Daoy (cell line): ENCODE data around the gene LGALS12. TPM values are rescaled to one million over a fixed set of nuclear protein-coding genes. Genes with fewer than 3 reads are reported as not detected.
"Not testable (repeated sequence)": the region's sequence is repeated elsewhere in the genome, so short reads cannot be mapped to it uniquely, and the experiment has no call there.

Experiments
- DNase-seq: peaks from one replicate; pipeline ENCODE4 v3.0.0-alpha.2; 2015; ENCODE audit warnings: low read depth
- total RNA-seq: library from RNA; depleted of rRNA; stranded (reverse); fragments of >200 nt; shearing (Covaris generic); gene quantifications from 2 replicates; pipeline ENCODE4 v1.2.3, GENCODE V29; 2014

LGALS12 gene
- total RNA-seq, 1 experiment from 2014 or later: not detected

DNA sequence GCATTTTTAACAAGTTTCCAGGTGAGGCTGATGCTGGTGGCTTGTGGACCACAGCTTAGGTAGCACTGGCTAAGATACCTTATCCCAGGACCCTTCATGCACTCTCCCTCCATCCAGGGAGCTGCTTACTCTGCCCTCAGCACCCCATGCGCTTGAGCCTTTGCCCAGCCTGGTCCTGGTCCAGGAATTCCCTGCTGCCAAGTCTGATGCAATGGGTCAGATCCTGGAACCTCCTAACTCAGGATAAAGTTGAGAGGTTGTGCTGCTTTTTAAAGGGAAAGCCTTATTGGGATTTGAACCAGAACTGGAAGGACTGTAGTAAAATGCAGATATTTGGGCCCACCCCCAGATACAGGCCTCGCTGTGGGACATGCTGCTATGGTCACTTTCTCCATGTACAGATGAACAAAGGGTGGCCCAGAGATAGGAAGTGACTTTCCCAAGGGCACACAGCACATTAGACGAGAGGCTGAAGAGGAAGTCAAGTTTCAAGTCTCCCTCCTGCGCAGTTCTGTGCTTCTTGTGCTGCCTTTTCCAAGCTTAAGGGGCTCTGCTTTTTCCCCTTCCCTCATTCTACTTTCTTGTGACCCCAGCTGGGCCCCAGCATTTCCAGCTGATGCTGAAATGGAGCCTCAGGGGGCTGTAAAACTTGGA lies 824 bp upstream of the LGALS12 start:
- DNase-seq: no peak

DNA sequence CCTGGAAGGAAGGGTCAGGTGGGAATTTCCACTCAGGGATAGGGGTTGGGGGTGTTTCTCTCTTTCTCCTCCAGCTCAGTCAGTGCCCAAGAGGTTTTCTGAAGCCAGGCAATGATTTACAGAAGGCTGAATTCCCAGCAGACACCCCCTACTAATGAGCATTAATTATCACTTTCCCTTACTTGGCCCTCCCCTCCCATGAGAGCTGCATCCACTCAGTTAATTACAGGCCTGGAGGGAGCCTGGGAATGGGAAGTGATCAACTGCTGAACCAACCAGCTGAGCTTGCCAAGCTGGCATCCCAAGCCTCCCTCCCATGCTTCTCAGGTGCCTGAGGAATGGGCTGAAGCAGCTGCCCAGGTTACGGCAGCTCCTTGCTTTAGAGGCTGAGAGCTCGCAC lies 992 bp downstream of the LGALS12 start:
- no peak for DNase-seq

DNA sequence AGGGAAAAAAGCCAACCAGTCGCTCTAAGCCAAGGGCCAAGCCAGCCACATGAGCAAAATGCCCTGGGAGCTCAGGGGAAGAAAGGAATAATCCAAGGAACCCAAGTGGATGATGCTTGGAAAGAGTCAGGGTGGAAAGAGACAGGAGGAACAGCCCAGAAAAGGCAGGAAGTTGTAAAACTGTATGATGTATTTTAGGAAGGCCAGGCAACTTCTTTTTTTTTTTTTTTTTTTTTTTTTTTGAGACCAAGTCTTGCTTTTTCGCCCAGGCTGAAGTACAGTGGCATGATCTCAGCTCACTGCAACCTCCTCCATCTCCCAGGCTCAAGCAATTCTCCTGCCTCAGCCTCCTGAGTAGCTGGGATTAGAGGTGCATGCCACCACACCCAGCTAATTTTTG lies 1.6 kb downstream of the LGALS12 start:
- no peak for DNase-seq

DNA sequence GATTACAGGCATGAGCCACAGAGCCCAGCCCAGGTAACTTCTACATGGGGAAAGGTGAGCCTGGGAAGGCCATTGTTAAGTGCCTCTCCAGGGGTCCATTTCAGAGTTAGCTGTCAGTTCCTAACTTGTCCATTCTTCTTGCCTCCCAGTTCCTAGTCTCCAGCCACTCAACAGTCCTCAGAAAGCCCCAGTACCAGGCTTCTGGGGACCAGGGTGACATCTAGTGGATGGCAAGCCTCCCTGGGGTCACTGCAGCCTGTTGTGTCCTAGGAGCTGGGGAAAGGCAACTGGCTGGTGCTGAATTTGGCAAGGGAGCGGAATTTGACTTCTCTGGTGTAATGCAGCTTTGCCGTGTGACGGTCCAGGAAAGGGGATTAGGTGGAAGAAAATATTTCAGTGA lies 2.1 kb downstream of the LGALS12 start:
- DNase-seq: no peak

DNA sequence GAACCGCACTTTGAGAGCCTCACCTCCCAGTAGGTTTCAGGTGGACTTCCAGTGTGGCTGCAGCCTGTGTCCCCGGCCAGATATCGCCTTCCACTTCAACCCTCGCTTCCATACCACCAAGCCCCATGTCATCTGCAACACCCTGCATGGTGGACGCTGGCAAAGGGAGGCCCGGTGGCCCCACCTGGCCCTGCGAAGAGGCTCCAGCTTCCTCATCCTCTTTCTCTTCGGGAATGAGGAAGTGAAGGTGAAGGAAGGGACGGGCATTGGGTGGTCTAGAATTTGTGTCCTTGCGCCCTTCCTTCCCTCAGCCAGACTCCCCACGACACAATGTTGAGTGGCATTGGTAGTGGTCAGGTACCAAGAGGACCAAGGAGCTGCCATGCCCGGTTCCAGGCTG lies 2.9 kb downstream of the LGALS12 start:
- DNase-seq: no peak

DNA sequence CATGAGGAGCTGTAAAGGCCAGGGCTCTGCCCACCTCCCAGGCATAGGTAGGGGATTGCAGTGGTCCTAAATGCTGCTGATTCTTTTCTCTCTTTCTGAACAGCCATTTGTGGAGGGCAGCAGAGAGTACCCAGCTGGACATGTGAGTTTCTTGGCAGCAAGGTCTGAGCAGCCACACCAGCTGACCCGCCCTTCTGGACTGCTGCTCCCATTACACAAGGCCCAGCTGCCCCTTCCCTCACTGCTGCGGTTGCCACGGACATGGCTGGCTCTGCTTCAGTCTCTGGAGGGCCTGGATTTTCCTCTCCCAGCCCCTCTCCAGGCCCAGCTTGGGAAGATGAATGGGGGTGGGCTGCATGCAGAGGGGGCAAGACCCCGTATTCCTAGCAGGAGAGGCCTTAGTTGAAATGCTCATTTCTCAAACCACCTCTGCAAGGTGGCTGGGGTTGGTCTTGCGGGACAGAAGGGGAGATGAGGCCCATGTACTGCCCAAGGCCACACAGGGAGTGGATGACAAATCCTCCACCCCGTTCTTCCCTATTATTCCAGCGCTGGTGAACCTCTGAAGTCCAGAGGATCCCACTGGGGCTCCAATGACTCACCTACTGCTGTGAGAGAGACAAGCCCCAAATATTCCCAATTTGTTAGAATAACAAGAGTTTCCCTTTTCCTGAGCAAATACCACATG lies 4.6 kb downstream of the LGALS12 start:
- DNase-seq: peak; percentile 69

DNA sequence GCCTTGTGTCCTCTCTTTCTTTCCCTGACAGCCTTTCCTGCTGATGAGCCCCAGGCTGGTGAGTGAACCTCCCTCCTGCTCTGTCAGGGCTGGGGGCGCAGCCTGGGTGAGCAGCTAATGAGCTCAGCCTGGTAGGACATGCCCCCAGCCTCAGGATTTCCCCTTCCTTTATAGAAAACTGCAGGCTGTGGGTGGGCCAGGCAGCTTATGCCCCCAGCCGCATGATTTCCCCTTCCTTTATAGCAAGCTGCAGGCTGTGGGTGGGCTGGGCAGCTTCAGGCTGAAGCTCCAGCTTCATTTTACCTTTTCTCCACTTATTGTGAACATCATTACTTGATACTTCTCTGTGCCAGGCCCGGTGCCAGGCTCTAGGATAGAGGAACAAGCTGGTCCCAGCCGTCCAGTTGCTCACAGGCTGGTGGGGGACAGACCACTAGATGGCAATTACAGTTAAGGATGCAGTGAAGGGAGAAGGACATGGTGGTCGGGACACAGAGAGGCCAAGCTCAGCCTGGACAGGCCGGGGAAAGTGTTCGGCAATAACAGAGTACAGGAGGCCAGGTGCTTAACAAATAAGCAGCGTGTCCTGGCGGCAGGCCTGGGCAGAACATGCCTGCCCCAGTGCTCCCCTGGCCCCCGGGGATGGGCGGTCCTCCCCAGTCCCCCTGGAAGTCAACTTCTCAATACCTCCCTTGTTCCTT lies 5.3 kb downstream of the LGALS12 start:
- no peak for DNase-seq

DNA sequence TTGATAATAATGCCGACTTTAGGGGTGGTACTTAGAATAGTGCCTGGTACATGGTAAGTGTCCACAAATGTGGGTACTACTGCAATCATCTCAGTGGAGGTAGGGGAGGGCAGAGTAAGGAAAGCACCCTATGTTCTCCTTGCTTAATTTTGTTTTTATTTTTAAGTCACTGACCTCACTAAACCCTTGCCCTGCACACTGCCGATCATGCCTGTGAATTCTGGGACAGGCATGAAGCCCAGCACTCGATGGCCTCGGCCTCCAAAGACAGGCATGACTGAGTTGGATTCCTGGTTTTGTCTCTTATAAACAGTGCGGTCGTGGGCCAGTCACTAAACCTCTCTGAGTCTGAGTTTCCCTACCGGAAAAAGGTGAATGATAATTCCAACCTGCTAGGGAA lies 6.9 kb downstream of the LGALS12 start:
- no peak for DNase-seq

DNA sequence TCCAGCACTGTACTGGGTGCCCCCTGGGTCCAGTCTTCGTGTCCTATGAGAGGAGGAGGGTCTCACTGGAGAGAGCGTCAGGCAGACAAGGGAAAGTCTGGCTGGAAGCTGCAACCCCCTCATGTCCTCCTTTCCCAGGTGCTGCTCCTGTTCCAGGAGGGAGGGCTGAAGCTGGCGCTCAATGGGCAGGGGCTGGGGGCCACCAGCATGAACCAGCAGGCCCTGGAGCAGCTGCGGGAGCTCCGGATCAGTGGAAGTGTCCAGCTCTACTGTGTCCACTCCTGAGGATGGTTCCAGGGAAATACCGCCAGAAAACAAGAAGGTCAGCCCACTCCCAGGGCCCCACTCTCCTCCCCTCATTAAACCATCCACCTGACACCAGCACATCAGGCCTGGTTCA lies 10.2 kb downstream of the LGALS12 start:
- no peak for DNase-seq

DNA sequence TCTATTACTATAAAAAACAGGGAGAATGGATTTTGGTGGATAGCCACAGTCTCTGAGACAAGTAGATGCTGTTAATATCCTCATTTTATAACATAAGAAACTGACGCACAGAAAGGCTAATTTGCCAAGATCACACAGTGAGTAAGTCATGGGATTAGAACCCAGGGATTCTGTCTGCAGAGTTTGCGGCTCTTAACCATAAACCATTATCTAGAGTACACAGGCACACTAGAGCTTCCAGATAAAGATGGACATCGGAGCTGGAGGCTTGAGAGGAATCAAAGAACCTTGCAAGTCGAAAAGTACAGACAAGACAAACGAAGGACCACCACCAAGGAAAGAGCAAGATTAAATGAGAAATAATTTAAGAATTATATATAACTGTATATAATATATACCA lies 11.3 kb downstream of the LGALS12 start:
- no peak for DNase-seq

DNA sequence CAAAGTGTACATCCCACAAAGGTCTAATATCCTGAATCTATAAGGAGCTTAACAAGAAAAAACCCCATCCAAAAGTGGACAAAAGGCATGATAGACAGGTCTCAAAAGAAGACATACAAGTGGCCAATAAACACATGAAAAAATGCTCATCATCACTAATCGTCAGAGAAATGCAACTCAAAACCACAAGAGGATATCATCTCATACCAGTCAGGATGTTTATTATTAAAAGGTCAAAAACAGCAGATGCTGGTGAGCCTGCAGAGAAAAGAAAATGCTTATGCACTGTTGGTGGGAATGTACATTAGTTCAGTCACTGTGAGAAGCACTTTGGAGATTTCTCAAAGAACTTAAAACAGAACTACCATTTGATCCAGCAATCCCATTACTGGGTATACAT lies 12.7 kb downstream of the LGALS12 start:
- DNase-seq: no peak

DNA sequence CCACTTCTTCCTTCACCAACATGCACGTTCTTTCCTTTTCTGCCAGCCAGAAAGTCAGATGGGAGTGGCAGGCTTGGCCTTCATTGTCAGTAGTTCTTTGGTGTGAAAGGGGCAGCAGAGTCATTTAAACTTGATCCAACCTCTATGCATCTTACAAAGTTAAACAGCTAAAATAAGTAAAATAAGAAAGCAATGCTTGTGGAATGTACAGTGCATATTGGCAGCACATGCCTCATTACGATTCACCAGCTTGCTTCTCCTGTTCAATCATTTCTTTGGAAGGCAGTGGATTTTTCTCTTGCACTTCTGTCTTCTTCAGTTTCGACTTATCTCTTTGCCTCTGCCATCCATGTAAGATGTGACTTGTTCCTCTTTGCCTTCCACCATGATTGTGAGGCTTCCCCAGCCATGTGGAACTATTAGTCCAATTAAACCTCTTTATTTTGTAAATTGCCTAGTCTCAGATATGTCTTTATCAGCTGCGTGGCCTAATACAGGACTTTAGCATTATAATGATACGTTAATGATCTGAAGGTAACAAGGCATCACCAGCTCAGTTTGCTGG lies 14.8 kb downstream of the LGALS12 start:
- DNase-seq: no peak

DNA sequence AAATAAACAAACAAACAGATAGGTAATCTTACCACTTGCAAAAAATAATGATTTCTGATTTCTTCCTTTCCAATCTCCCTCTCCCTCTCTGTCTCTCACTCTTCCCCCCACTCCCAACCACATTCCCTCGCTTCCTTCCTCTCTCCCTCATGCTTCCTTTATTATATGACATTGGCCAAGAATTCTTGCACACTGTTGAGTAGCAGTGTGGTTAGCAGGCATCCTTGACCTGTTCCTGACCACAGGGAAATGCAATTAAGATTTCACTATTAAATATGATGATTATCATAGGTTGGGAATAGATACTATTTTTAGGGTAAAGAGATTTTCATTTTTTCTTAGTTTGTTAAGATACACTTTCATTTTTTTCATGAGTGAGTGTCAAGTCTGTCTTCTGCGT lies 16.0 kb downstream of the LGALS12 start:
- no peak for DNase-seq

DNA sequence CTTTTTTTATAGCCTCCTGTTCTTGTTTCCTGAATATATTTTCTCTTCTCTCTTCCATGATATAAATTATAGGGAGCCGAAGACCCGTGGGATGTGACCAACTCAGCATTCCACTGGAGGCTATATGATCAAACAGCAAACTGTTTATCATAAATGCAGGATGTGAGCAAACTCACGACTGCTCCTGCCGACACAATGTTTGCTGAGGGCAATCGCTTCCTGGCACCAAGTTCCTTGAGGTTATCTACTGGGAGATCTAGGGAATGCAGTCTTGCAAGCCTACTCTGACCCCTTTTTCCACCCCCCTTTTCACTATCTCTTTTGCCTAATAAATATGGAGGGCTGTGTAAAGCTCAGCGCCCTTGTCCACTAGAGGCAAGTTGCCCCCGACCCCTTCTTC lies 17.3 kb downstream of the LGALS12 start:
- DNase-seq: no peak

DNA sequence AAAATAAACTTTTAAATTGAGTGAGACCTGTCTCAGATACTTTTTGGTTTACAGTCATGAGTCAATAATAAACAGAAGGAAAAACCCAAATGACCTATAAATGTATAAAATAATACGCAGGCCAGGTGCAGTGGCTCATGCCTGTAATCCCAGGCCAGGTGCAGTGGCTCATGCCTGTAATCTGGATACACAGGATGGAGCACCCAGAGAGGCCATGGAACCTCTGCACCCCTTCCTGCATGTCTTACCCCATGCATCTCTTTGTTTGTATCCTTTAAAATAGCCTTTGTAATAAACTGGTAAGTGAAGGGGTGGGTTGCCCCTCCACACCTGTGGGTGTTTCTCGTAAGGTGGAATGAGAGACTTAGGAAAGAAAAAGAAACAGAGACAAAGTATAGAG lies 21.8 kb downstream of the LGALS12 start:
- no peak for DNase-seq

DNA sequence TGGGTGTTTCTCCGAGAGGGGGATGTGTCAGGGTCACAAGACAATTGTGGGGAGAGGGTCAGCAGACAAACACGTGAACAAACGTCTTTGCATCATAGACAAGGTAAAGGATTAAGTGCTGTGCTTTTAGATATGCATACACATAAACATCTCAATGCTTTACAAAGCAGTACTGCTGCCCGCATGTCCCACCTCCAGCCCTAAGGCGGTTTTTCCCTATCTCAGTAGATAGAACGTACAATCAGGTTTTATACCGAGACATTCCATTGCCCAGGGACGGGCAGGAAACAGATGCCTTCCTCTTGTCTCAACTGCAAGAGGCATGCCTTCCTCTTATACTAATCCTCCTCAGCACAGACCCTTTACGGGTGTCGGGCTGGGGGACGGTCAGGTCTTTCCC lies 22.3 kb downstream of the LGALS12 start:
- not testable (repeated sequence) for DNase-seq

DNA sequence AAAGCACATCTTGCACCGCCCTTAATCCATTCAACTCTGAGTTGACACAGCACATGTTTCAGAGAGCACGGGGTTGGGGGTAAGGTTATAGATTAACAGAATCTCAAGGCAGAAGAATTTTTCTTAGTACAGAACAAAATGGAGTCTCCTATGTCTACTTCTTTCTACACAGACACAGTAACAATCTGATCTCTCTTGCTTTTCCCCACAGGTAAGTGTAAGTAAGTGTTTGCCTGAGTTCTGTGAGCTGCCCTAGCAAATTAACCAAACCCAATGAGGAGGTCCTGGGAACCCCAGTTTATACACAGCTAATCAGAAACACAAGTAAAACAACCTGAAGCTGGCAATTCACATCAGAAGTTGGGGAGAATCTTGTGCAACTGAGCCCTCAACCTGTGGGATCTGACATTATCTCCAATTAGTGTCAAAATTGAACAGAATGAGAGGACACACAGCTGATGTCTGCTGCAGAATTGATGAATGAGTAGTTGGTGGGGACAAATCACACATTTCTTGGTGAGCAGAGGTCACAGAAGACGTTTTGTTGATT lies 22.9 kb downstream of the LGALS12 start:
- DNase-seq: not testable (repeated sequence)

DNA sequence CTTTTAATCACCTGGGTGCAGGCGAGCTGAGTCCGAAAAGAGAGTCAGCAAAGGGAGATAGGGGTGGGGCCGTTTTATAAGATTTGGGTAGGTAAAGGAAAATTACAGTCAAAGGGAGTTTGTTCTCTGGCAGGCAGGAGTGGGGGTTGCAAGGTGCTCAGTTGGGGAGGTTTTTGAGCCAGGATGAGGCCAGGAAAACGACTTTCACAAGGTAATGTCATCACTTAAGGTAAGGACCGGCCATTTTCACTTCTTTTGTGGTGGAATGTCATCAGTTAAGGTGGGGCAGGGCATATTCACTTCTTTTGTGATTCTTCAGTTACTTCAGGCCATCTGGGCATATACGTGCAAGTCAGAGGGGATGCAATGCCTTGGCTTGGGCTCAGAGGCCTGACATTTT lies 23.5 kb downstream of the LGALS12 start:
- not testable (repeated sequence) for DNase-seq

DNA sequence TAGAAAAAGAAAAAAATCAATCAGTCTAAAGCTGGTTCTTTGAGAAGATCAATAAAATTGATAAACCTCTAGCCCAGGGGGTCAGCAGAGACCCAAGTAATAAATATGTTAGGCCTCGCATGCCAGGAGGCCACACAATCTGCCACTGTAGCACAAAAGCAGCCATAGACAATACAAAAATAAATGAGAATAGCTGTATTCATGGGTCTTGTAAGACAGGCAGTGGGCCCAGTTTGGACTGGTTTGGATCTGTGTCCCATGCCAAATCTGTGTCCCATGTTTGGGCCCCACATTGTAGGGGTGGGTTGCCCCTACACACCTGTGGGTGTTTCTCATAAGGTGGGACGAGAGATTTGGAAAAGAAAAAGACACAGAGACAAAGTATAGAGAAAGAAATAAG lies 24.1 kb downstream of the LGALS12 start:
- DNase-seq: no peak

DNA sequence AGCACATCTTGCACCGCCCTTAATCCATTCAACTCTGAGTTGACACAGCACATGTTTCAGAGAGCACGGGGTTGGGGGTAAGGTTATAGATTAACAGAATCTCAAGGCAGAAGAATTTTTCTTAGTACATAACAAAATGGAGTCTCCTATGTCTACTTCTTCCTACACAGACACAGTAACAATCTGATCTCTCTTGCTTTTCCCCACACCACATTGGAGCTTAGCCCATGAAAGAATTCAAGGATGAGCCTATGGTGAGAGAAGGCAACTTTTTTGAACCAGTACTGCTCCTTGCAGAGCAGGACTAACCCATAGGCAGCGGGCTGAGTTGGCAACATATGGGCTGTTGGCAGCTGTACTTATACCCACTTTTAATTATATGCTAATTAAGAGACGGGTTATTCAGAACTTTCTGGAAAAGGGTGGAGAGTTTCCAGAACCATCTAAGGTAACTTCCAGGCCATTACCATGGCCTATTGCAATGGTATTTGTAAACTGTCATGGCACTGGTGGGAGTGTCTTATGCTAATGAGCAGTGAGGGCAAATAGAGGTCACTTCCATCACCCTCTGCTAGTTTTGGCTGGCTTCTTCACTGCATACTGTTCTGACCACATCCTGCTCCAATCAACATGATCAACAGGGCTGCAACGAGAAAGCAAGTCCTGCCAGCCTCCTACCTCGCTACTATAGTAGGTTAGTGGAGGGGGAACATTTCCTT lies 25.3 kb downstream of the LGALS12 start:
- DNase-seq: peak; percentile 89

DNA sequence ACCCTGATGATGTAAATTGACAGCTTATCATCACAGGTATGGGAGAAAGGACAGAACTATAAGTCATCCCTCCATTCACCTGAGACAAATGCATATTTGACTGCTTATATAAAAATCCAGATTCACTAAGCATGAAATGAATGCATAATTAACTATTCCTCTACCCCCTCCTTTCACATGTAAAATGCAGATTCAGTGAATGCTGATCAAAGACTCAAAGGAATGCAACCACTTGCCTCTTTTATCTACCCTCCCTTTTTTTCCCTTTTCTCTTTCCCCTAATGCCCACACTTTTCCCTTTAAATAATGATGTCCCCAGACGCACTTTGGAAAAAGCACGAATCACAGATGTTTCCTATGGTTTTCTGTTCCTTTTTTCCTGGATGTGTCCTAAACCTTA lies 26.2 kb downstream of the LGALS12 start:
- no peak for DNase-seq
